Measurements from ENCODE around the gene OTUD1. TPM values are rescaled to one million over a fixed set of nuclear protein-coding genes. Genes with fewer than 3 reads are reported as not detected.
A peak's percentile ranks its signal among the peaks of the same experiment; 100 is the strongest.

OTUD1 gene
- total RNA-seq, 1 experiment from 2014 or later: 1.5 TPM

DNA sequence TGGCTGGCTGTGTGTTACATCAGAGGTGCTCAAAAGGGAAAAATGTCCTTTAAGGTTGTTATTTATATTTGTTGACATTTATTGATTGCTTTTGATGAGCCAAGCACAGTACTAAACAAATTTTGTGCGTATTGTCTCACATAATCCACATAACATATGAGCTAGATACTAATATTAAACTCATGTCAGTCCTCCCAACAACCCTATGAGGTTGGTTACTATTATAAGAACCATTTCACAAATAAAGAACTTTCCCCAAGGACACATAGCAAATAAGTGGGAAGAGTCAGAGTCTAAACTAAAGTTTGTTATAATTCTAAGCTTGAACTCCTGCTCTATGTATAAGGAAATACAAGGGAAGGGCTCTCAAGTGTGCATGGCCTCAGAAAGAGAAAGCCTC is 35.6 kb upstream of the OTUD1 start:
- no peaks in the 10 kb centered on the region for H3K36me3 ChIP-seq (ENCODE audit: insufficient read depth, low read length)
- no peaks in the 10 kb centered on the region for H3K9me3 ChIP-seq (ENCODE audit: low read length)
- no peaks in the 10 kb centered on the region for H4K20me1 ChIP-seq (ENCODE audit: insufficient read depth, low read depth, low read length)
- no peak overlapping the region for H3K9ac ChIP-seq (ENCODE audit: low read length)
- H3K27ac ChIP-seq (ENCODE audit: low read length): no peak overlapping the region
- no peaks in the 10 kb centered on the region for H3K4me1 ChIP-seq (ENCODE audit: low read length)
- H2AFZ ChIP-seq (ENCODE audit: low read length): no peak overlapping the region
- no peak for DNase-seq
- no peaks in the 10 kb centered on the region for H3K27me3 ChIP-seq (ENCODE audit: low read length)
- no peak overlapping the region for H3K4me3 ChIP-seq (ENCODE audit: low read length)
- no peaks in the 10 kb centered on the region for H3K79me2 ChIP-seq (ENCODE audit: low read length)
- H3K9me2 ChIP-seq (replicated peaks; ENCODE audit: insufficient read depth, low read length): no peaks in the 10 kb centered on the region
- no peak overlapping the region for H3K4me2 ChIP-seq (ENCODE audit: low read depth, low read length, poor library complexity, severe bottlenecking)

DNA sequence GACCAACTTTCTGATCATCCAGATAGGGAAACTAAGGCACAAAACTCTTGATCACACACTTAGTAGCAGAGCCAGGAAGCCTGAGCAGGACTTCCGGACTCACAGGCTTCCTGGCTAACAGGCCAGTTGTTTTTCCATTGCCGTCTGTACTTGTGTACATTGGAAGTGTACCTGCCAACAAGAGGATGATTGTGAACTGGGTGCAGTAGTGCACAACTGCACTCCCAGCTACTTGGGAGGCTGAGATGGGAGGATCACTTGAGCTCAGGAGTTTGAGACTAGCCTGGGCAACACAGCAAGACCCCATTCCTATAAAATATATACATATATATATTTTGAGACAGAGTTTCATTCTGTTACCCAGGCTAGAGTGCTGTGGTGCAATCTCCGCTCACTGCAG is 35.2 kb upstream of the OTUD1 start:
- Histone ChIP-seq H3K36me3 (ENCODE audit: insufficient read depth, low read length) (no peaks in the 10 kb centered on the region), H3K9me2 (replicated peaks; ENCODE audit: insufficient read depth, low read length) (no peaks in the 10 kb centered on the region), H3K9ac (ENCODE audit: low read length) (no peak overlapping the region), H3K27me3 (ENCODE audit: low read length) (no peaks in the 10 kb centered on the region), H3K9me3 (ENCODE audit: low read length) (no peaks in the 10 kb centered on the region), H3K27ac (ENCODE audit: low read length) (no peak overlapping the region), H2AFZ (ENCODE audit: low read length) (no peak overlapping the region), H3K79me2 (ENCODE audit: low read length) (no peaks in the 10 kb centered on the region), H3K4me3 (ENCODE audit: low read length) (no peak overlapping the region), H3K4me2 (ENCODE audit: low read depth, low read length, poor library complexity, severe bottlenecking) (no peak overlapping the region), H4K20me1 (ENCODE audit: insufficient read depth, low read depth, low read length) (no peaks in the 10 kb centered on the region), H3K4me1 (ENCODE audit: low read length) (no peaks in the 10 kb centered on the region)
- no peak for DNase-seq

DNA sequence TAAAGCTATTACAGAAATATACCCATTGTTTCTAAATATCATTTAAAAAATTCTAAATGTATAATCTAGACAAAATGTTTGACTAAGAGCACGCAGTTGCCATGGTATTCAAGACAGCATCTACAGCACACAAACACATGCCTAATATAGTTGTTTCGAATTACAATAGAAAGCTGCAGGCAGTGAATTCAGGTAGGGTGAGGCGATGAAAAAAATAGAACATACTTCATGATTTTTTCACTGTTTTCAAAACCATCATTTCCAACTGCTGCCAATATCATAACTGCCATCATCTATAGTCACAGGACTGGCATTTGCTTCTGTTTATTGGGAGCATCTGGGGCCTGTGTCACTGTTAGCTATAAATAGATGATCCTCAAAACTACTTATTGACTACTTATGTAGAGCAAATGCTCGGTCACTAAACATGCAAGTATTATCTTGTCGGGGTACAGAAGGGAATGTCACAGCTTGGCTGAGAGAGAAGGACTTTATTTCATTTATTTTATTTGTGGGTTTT is 34.4 kb upstream of the OTUD1 start:
- Histone ChIP-seq H3K4me1 (ENCODE audit: low read length) (no peaks in the 10 kb centered on the region), H3K36me3 (ENCODE audit: insufficient read depth, low read length) (no peaks in the 10 kb centered on the region), H3K79me2 (ENCODE audit: low read length) (no peaks in the 10 kb centered on the region), H2AFZ (ENCODE audit: low read length) (no peak overlapping the region), H3K27me3 (ENCODE audit: low read length) (no peaks in the 10 kb centered on the region), H3K9ac (ENCODE audit: low read length) (no peak overlapping the region), H3K4me3 (ENCODE audit: low read length) (no peak overlapping the region), H4K20me1 (ENCODE audit: insufficient read depth, low read depth, low read length) (no peaks in the 10 kb centered on the region), H3K9me3 (ENCODE audit: low read length) (no peaks in the 10 kb centered on the region), H3K9me2 (replicated peaks; ENCODE audit: insufficient read depth, low read length) (no peaks in the 10 kb centered on the region), H3K4me2 (ENCODE audit: low read depth, low read length, poor library complexity, severe bottlenecking) (no peak overlapping the region), H3K27ac (ENCODE audit: low read length) (no peak overlapping the region)
- no peak for DNase-seq

DNA sequence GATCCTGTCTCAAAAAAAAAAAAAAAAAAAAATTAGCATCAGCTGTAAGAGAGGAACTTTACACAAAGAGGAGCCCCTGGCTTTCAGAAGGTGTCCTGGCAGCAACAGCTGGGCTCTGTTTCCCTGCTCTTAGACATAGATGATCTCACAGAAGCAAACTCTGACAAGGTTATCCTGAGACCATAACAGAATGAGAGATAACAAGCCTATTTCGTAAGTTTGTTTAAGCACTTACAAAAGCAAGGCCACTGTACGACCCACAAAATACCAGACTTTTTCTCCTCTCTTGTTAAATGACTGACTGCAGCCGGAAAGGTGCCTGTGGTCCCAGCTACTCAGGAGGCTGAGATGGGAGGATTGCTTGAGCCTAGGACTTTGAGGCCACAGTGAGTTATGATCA is 33.3 kb upstream of the OTUD1 start:
- Histone ChIP-seq H3K4me1 (ENCODE audit: low read length) (no peaks in the 10 kb centered on the region), H3K9me2 (replicated peaks; ENCODE audit: insufficient read depth, low read length) (no peaks in the 10 kb centered on the region), H2AFZ (ENCODE audit: low read length) (no peak overlapping the region), H3K4me3 (ENCODE audit: low read length) (no peak overlapping the region), H3K4me2 (ENCODE audit: low read depth, low read length, poor library complexity, severe bottlenecking) (no peak overlapping the region), H3K27me3 (ENCODE audit: low read length) (no peaks in the 10 kb centered on the region), H3K9ac (ENCODE audit: low read length) (no peak overlapping the region), H3K79me2 (ENCODE audit: low read length) (no peaks in the 10 kb centered on the region), H4K20me1 (ENCODE audit: insufficient read depth, low read depth, low read length) (no peaks in the 10 kb centered on the region), H3K36me3 (ENCODE audit: insufficient read depth, low read length) (no peaks in the 10 kb centered on the region), H3K9me3 (ENCODE audit: low read length) (no peaks in the 10 kb centered on the region), H3K27ac (ENCODE audit: low read length) (no peak overlapping the region)
- no peak for DNase-seq

DNA sequence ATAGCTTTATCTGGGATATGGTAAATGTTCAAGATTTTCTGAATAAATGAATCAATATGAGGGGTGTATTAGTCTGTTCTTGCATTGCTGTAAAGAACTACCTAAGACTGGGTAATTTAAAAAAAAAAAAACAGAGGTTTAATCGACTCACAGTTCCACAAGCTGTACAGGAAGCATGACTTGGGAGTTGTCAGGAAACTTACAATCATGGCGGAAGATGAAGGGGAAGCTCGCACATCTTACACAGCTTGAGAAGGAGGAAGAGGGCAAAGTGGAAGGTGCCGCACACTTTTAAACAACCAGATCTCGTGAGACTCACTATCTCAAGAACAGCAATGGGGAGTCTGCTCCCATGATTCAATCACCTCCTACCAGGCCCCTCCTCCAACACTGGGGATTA is 32.5 kb upstream of the OTUD1 start:
- DNase-seq: no peak
- H3K27me3 ChIP-seq (ENCODE audit: low read length): no peaks in the 10 kb centered on the region
- no peaks in the 10 kb centered on the region for H3K9me2 ChIP-seq (replicated peaks; ENCODE audit: insufficient read depth, low read length)
- H3K4me3 ChIP-seq (ENCODE audit: low read length): no peak overlapping the region
- H2AFZ ChIP-seq (ENCODE audit: low read length): no peak overlapping the region
- H4K20me1 ChIP-seq (ENCODE audit: insufficient read depth, low read depth, low read length): no peaks in the 10 kb centered on the region
- no peaks in the 10 kb centered on the region for H3K79me2 ChIP-seq (ENCODE audit: low read length)
- H3K36me3 ChIP-seq (ENCODE audit: insufficient read depth, low read length): no peaks in the 10 kb centered on the region
- no peaks in the 10 kb centered on the region for H3K9me3 ChIP-seq (ENCODE audit: low read length)
- H3K27ac ChIP-seq (ENCODE audit: low read length): no peak overlapping the region
- H3K4me2 ChIP-seq (ENCODE audit: low read depth, low read length, poor library complexity, severe bottlenecking): no peak overlapping the region
- H3K4me1 ChIP-seq (ENCODE audit: low read length): no peaks in the 10 kb centered on the region
- no peak overlapping the region for H3K9ac ChIP-seq (ENCODE audit: low read length)

DNA sequence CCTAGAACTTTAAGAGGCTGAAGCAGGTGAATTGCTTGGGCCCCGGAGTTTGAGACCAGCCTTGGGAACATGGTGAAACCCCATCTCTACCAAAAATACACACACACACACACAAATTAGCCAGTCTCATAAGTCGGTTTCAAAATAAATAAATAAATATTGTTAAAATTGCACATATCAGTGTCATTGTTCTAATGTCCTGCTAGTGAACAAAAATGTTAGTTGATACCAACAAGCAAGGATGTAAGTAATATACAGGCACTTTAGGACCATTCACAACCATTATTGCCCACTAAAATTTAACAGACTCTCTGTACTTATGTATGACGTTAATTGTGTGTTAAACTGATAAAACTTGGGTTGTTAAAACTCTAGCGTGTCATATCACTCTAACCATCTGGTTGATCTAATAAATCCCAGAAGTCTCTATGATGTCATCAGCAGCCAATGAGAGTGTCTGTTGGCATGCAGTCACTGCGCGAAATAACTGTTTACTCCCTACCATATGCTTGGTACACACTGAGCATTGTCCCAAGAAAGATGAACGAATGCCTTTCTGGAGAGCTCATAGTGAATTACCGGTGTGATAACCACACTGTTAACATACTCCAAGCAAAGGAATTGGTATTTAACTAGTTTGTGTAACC is 30.4 kb upstream of the OTUD1 start:
- DNase-seq: no peak
- H4K20me1 ChIP-seq (ENCODE audit: insufficient read depth, low read depth, low read length): no peaks in the 10 kb centered on the region
- H3K9me2 ChIP-seq (replicated peaks; ENCODE audit: insufficient read depth, low read length): no peaks in the 10 kb centered on the region

DNA sequence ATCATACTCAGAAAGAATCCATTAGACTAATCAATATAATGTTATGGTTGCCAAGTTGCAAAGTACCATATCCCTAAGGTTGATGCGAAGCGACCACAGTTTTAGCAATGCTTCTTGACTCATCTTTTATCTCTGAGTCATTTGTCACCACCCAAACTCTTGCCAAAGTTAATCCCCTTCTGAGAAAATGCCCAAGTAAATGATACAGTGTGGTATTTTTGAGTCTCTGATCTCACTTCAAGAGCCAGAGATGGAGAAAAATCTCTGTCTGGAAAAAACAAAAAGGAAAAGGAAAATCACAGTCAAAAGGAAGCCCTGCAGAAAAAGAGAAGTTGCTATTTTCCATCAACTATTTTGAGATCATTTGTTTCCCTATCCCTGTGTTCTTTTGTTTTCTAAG is 26.7 kb upstream of the OTUD1 start:
- no peak overlapping the region for H2AFZ ChIP-seq (ENCODE audit: low read length)
- no peaks in the 10 kb centered on the region for H3K9me3 ChIP-seq (ENCODE audit: low read length)
- H4K20me1 ChIP-seq (ENCODE audit: insufficient read depth, low read depth, low read length): no peaks in the 10 kb centered on the region
- no peak overlapping the region for H3K4me3 ChIP-seq (ENCODE audit: low read length)
- no peak overlapping the region for H3K9ac ChIP-seq (ENCODE audit: low read length)
- H3K4me2 ChIP-seq (ENCODE audit: low read depth, low read length, poor library complexity, severe bottlenecking): no peak overlapping the region
- no peaks in the 10 kb centered on the region for H3K79me2 ChIP-seq (ENCODE audit: low read length)
- no peak overlapping the region for H3K27ac ChIP-seq (ENCODE audit: low read length)
- H3K9me2 ChIP-seq (replicated peaks; ENCODE audit: insufficient read depth, low read length): no peaks in the 10 kb centered on the region
- no peak for DNase-seq
- peaks cover 7% of the 10 kb centered on the region for H3K4me1 ChIP-seq (ENCODE audit: low read length)
- H3K27me3 ChIP-seq (ENCODE audit: low read length): no peaks in the 10 kb centered on the region
- no peaks in the 10 kb centered on the region for H3K36me3 ChIP-seq (ENCODE audit: insufficient read depth, low read length)

More for the DNA sequence above, 30.4 kb upstream of the OTUD1 start:
- Histone ChIP-seq H3K4me1 (ENCODE audit: low read length) (peaks cover under 1% of the 10 kb centered on the region), H2AFZ (ENCODE audit: low read length) (no peak overlapping the region), H3K79me2 (ENCODE audit: low read length) (no peaks in the 10 kb centered on the region), H3K27me3 (ENCODE audit: low read length) (no peaks in the 10 kb centered on the region), H3K4me3 (ENCODE audit: low read length) (no peak overlapping the region), H3K9me3 (ENCODE audit: low read length) (no peaks in the 10 kb centered on the region), H3K4me2 (ENCODE audit: low read depth, low read length, poor library complexity, severe bottlenecking) (no peak overlapping the region), H3K36me3 (ENCODE audit: insufficient read depth, low read length) (no peaks in the 10 kb centered on the region), H3K27ac (ENCODE audit: low read length) (no peak overlapping the region), H3K9ac (ENCODE audit: low read length) (no peak overlapping the region)

DNA sequence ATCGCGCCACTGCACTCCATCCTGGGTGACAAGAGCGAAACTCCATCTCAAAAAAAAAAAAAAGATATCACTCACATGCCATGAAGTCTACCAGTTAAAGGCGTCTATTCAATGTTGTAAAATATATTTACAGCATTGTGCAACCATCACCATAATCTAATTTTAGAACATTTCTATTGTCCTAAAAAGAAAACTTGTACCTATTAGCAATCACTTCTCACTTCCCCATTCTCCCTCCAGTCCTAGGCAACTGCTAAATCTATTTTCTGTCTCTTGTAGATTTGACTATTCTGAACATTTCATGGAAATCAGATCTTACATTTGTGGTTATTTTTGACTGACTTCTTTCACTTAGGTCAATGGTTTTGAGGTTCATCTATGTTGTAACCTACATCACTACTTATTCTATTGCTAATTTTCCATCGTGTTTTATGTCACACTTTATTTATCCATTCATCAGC is 25.2 kb upstream of the OTUD1 start:
- Histone ChIP-seq H3K36me3 (ENCODE audit: insufficient read depth, low read length) (no peaks in the 10 kb centered on the region), H3K4me1 (ENCODE audit: low read length) (peaks cover 7% of the 10 kb centered on the region), H3K4me2 (ENCODE audit: low read depth, low read length, poor library complexity, severe bottlenecking) (peak overlapping the region; percentile 35), H2AFZ (ENCODE audit: low read length) (no peak overlapping the region), H3K27me3 (ENCODE audit: low read length) (no peaks in the 10 kb centered on the region), H4K20me1 (ENCODE audit: insufficient read depth, low read depth, low read length) (no peaks in the 10 kb centered on the region), H3K4me3 (ENCODE audit: low read length) (no peak overlapping the region), H3K27ac (ENCODE audit: low read length) (no peak overlapping the region), H3K79me2 (ENCODE audit: low read length) (no peaks in the 10 kb centered on the region), H3K9ac (ENCODE audit: low read length) (no peak overlapping the region), H3K9me2 (replicated peaks; ENCODE audit: insufficient read depth, low read length) (no peaks in the 10 kb centered on the region), H3K9me3 (ENCODE audit: low read length) (no peaks in the 10 kb centered on the region)
- DNase-seq: peak; percentile 51

Data from Karpas-422 (cell line).